ENCODE data around the gene ZMYM4.
A peak's percentile ranks its signal among the peaks of the same experiment; 100 is the strongest.

Gene ZMYM4

GRCh38 chr1:35278886-35279554 lies 10.5 kb downstream of the ZMYM4 start:
- DNase-seq, result no peak

- DNase-seq, result no peak
These were observed 11.0 kb downstream of the ZMYM4 start for GRCh38 chr1:35279555-35279904.

- DNase-seq, result no peak
These were observed 11.5 kb downstream of the ZMYM4 start for GRCh38 chr1:35280006-35280405.

GRCh38 chr1:35281565-35281964 lies 13.1 kb downstream of the ZMYM4 start:
- no peak for DNase-seq

- no peak for DNase-seq
These were observed 13.7 kb downstream of the ZMYM4 start for GRCh38 chr1:35282172-35282571.

- no peak for DNase-seq
These were observed 16.3 kb downstream of the ZMYM4 start for GRCh38 chr1:35284852-35285251.

GRCh38 chr1:35285771-35286606 lies 17.5 kb downstream of the ZMYM4 start:
- DNase-seq, result no peak

- no peak for DNase-seq
These were observed 19.5 kb downstream of the ZMYM4 start for GRCh38 chr1:35287807-35288640.

- DNase-seq, result no peak
These were observed 20.3 kb downstream of the ZMYM4 start for GRCh38 chr1:35288761-35289160.

GRCh38 chr1:35290452-35290851 lies 21.9 kb downstream of the ZMYM4 start:
- no peak for DNase-seq

- no peak for DNase-seq
These were observed 26.3 kb downstream of the ZMYM4 start for GRCh38 chr1:35294809-35295208.

GRCh38 chr1:35297886-35298285 lies 29.4 kb downstream of the ZMYM4 start:
- DNase-seq, result no peak

- peak in 4 of 14 donors; percentile 2 to 17 (median 7) for DNase-seq
These were observed 30.0 kb downstream of the ZMYM4 start for GRCh38 chr1:35298464-35298863.

GRCh38 chr1:35300376-35300775 lies 31.9 kb downstream of the ZMYM4 start:
- no peak for DNase-seq

GRCh38 chr1:35301674-35302392 lies 33.3 kb downstream of the ZMYM4 start:
- no peak for DNase-seq

GRCh38 chr1:35305383-35305782 lies 36.9 kb downstream of the ZMYM4 start:
- no peak for DNase-seq

GRCh38 chr1:35315649-35316048 lies 47.1 kb downstream of the ZMYM4 start:
- DNase-seq, result no peak

GRCh38 chr1:35316264-35316663 lies 47.8 kb downstream of the ZMYM4 start:
- no peak for DNase-seq

- DNase-seq, result no peak
These were observed 51.6 kb downstream of the ZMYM4 start for GRCh38 chr1:35319988-35320713.

GRCh38 chr1:35320937-35321336 lies 52.4 kb downstream of the ZMYM4 start:
- no peak for DNase-seq

- DNase-seq, result no peak
These were observed 56.0 kb downstream of the ZMYM4 start for GRCh38 chr1:35324486-35324885.
